Colonic mucosa (tissue), 4 donors: Measurements from ENCODE around the gene RBM20. TPM values are rescaled to one million over a fixed set of nuclear protein-coding genes. Genes with fewer than 3 reads are reported as not detected.

Source experiments
- DNase-seq: peaks from one replicate; pipeline ENCODE4 v3.0.0-alpha.2; 2020
- H3K27ac ChIP-seq: fragments of 200-600 bp; one replicate; pipeline ENCODE4 v1.8.0; 2021
- H3K27me3 ChIP-seq: fragments of 200-600 bp; one replicate; pipeline ENCODE4 v1.8.0; 2021
- H3K36me3 ChIP-seq: fragments of 200-600 bp; one replicate; pipeline ENCODE4 v1.8.0; 2021
- H3K4me1 ChIP-seq: fragments of 200-600 bp; one replicate; pipeline ENCODE4 v1.8.0; 2021; ENCODE audit warnings: mild to moderate bottlenecking
- H3K4me3 ChIP-seq: fragments of 200-600 bp; one replicate; pipeline ENCODE4 v1.8.0; 2021
- H3K9ac ChIP-seq, 2 donors: one replicate each; pipeline ENCODE4 v1.7.0; 2013; ENCODE audit warnings: control low read depth in 2 of 2, low read depth in 2 of 2, low read length in 2 of 2
- H3K9me3 ChIP-seq: fragments of 200-600 bp; one replicate; pipeline ENCODE4 v1.8.0; 2021
- CTCF ChIP-seq: fragments of 200-600 bp; IDR thresholded peaks from one replicate; pipeline ENCODE4 v1.8.0; 2022; ENCODE audit warnings: antibody characterized with exemption, mild to moderate bottlenecking
- intact Hi-C: fragments of 100-400 bp; cut with DNase I; formaldehyde crosslinking; loops from one replicate; pipeline ENCODE4 v1.14.1; 2022
- total RNA-seq, 2 donors: library from RNA; stranded (reverse); fragmentation: NEBNext Ultra II Directional in 1 of 2; extraction: Animal tissue kit (Norgen Biotek cat#: 25700) in 1 of 2; gene quantifications; one replicate each; pipeline ENCODE4 v1.2.1, GENCODE V29; 2021
- donor health status: healthy.
- donor health status: DM: no; HTN: no; CAD: no.
- donor health status: DM: no; HTN: no; CAD: no.

The RBM20 gene
- total RNA-seq, 2 donors from 2014 or later: 0.49 to 0.80 TPM

GRCh38 chr10:110803239-110803749 lies 159.2 kb downstream of the RBM20 start:
- no peak for DNase-seq
- H3K9me3 ChIP-seq: no peaks in the 10 kb centered on the region
- peak overlapping the region in 1 of 2 donors; percentile 61 for H3K9ac ChIP-seq
- intact Hi-C loops: loop anchor here (5.0 kb wide), 1 partner anchor 89 kb away; no protein-coding TSS in a partner anchor
- H3K27ac ChIP-seq: no peak overlapping the region
- no peaks in the 10 kb centered on the region for H3K36me3 ChIP-seq
- H3K27me3 ChIP-seq: no peaks in the 10 kb centered on the region
- TF ChIP-seq CTCF: no peak
- no peak overlapping the region for H3K4me3 ChIP-seq
- peaks cover 5% of the 10 kb centered on the region for H3K4me1 ChIP-seq

GRCh38 chr10:110803830-110804338 lies 159.7 kb downstream of the RBM20 start:
- no peaks in the 10 kb centered on the region for H3K9me3 ChIP-seq
- H3K27ac ChIP-seq: peak overlapping the region; percentile 4
- DNase-seq: peak; percentile 79
- no peak overlapping the region for H3K4me3 ChIP-seq
- TF ChIP-seq CTCF: peak; percentile 65
- H3K36me3 ChIP-seq: no peaks in the 10 kb centered on the region
- H3K9ac ChIP-seq: peak overlapping the region; percentile 19 to 61
- H3K4me1 ChIP-seq: peaks cover 5% of the 10 kb centered on the region
- intact Hi-C loops: loop anchor here (5.0 kb wide), 1 partner anchor 88 kb away; no protein-coding TSS in a partner anchor
- no peaks in the 10 kb centered on the region for H3K27me3 ChIP-seq

- DNase-seq: no peak
- H3K27ac ChIP-seq: peak overlapping the region; percentile 4
- no peaks in the 10 kb centered on the region for H3K9me3 ChIP-seq
- H3K36me3 ChIP-seq: no peaks in the 10 kb centered on the region
- H3K9ac ChIP-seq: peak overlapping the region; percentile 19 to 61
- intact Hi-C loops: loop anchor here (5.0 kb wide), 1 partner anchor 88 kb away; no protein-coding TSS in a partner anchor
- no peaks in the 10 kb centered on the region for H3K27me3 ChIP-seq
- no peak for TF ChIP-seq CTCF
- no peak overlapping the region for H3K4me3 ChIP-seq
- H3K4me1 ChIP-seq: peaks cover 5% of the 10 kb centered on the region
Observed at GRCh38 chr10:110804376-110804775, 160.2 kb downstream of the RBM20 start.

GRCh38 chr10:110805292-110805691 lies 161.2 kb downstream of the RBM20 start:
- intact Hi-C loops: no loop called here

GRCh38 chr10:110806335-110806734 lies 162.2 kb downstream of the RBM20 start:
- Histone ChIP-seq H3K4me1 (peaks cover 5% of the 10 kb centered on the region), H3K36me3 (no peaks in the 10 kb centered on the region), H3K9me3 (no peaks in the 10 kb centered on the region), H3K27ac (no peak overlapping the region), H3K9ac (no peak overlapping the region), H3K4me3 (no peak overlapping the region), H3K27me3 (no peaks in the 10 kb centered on the region)
- intact Hi-C loops: no loop called here
- no peak for DNase-seq
- no peak for TF ChIP-seq CTCF

More at GRCh38 chr10:110805292-110805691, 161.2 kb downstream of the RBM20 start:
- no peaks in the 10 kb centered on the region for H3K9me3 ChIP-seq
- no peak overlapping the region for H3K27ac ChIP-seq
- H3K4me1 ChIP-seq: peaks cover 5% of the 10 kb centered on the region
- H3K36me3 ChIP-seq: no peaks in the 10 kb centered on the region
- no peak for TF ChIP-seq CTCF
- H3K9ac ChIP-seq: peak overlapping the region in 1 of 2 donors; percentile 6
- DNase-seq: no peak
- H3K27me3 ChIP-seq: no peaks in the 10 kb centered on the region
- no peak overlapping the region for H3K4me3 ChIP-seq
